Gastroesophageal sphincter (tissue), 4 donors: Measurements from ENCODE around the gene CCL13. TPM values are rescaled to one million over a fixed set of nuclear protein-coding genes. Genes with fewer than 3 reads are reported as not detected.

Experiments
- ATAC-seq: fragments of 150-250 bp; one replicate; pipeline ENCODE4 v1.9.1; 2016; ENCODE audit warnings: mild to moderate bottlenecking, moderate library complexity
- H3K27ac ChIP-seq, 4 donors: fragments of 200-600 bp; sonication (generic) in 3 of 4; 1 replicate in 3 of 4; 2 replicates in 1 of 4; pipeline ENCODE4 v1.5.1; 2016 to 2019
- H3K27me3 ChIP-seq: fragments of 200-600 bp; sonication (generic); one replicate; pipeline ENCODE4 v1.5.1; 2019
- H3K36me3 ChIP-seq, 2 donors: fragments of 200-600 bp; sonication (generic); one replicate each; pipeline ENCODE4 v1.5.1; 2019; ENCODE audit warnings: control low read depth in 1 of 2
- H3K4me1 ChIP-seq, 3 donors: fragments of 200-600 bp; sonication (generic); 1 replicate in 2 of 3; 2 replicates in 1 of 3; pipeline ENCODE4 v1.5.1; 2016 to 2019; ENCODE audit warnings: control low read depth in 2 of 3
- H3K4me3 ChIP-seq, 2 donors: fragments of 200-600 bp; sonication (generic); one replicate each; pipeline ENCODE4 v1.5.1; 2019; ENCODE audit warnings: mild to moderate bottlenecking in 1 of 2, moderate library complexity in 1 of 2
- H3K9me3 ChIP-seq, 3 donors: fragments of 200-600 bp; sonication (generic); one replicate each; pipeline ENCODE4 v1.5.1; 2017 to 2019; ENCODE audit warnings: control low read depth in 2 of 3
- CTCF ChIP-seq, 4 experiments: fragments of 200-600 bp in 2 of 4; fragments of 450-650 bp in 2 of 4; sonication (generic) in 1 of 4; IDR thresholded peaks; one replicate each; pipeline ENCODE4 v1.5.1; 2017 to 2019; ENCODE audit warnings: antibody characterized with exemption in 4 of 4, mild to moderate bottlenecking in 2 of 4, moderate library complexity in 2 of 4
- EP300 ChIP-seq: sonication (generic); formaldehyde crosslinking; IDR thresholded peaks from one replicate; pipeline ENCODE4 v1.6.1; 2017; ENCODE audit warnings: antibody characterized with exemption, mild to moderate bottlenecking
- POLR2A ChIP-seq, 2 donors: fragments of 450-650 bp; IDR thresholded peaks; one replicate each; pipeline ENCODE4 v1.6.1; 2017; ENCODE audit warnings: antibody characterized with exemption in 2 of 2, mild to moderate bottlenecking in 2 of 2, moderate library complexity in 1 of 2
- POLR2AphosphoS5 ChIP-seq: sonication (generic); formaldehyde crosslinking; IDR thresholded peaks from one replicate; pipeline ENCODE4 v1.6.1; 2017; ENCODE audit warnings: antibody characterized with exemption
- WGBS, 2 donors: methylation state at CpG; one replicate each; pipeline ENCODE4 v1.1.5; 2018; ENCODE audit warnings: low coverage in 1 of 2; 5-methylcytosine and 5-hydroxymethylcytosine counted together
- total RNA-seq, 4 donors: library from RNA; depleted of rRNA; stranded (reverse); fragments of >200 nt; gene quantifications; one replicate each; pipeline ENCODE4 v1.1.0, GENCODE V29; 2016

The CCL13 gene
- total RNA-seq, 4 donors from 2014 or later = 1.7 to 4.3 (median 2.3) TPM; not detected in 1

GRCh38 chr17:34351096-34351495, 5.2 kb upstream of the CCL13 start:
- no peak for TF ChIP-seq POLR2A (IDR thresholded peaks at IDR 0.05)
- no peak for TF ChIP-seq CTCF (IDR thresholded peaks at IDR 0.05)
- no peak for TF ChIP-seq EP300
- no peak for TF ChIP-seq POLR2AphosphoS5
- 67 to 78% methylated on average over 1 of the region's 1 CpG for WGBS, 2 donors
- Histone ChIP-seq H3K4me1 (no peaks in the 10 kb centered on the region), H3K27me3 (no peaks in the 10 kb centered on the region), H3K4me3 (no peak overlapping the region), H3K36me3 (no peaks in the 10 kb centered on the region), H3K9me3 (peaks cover 0 to 17% (median 0%) of the 10 kb centered on the region in 3 donors), H3K27ac (no peak overlapping the region)
- no peak for ATAC-seq

- H3K27ac ChIP-seq = no peak overlapping the region
- H3K36me3 ChIP-seq = no peaks in the 10 kb centered on the region
- ATAC-seq = no peak
- H3K9me3 ChIP-seq = peaks cover 0 to 17% (median 0%) of the 10 kb centered on the region in 3 donors
- TF ChIP-seq EP300 = no peak
- no peak for TF ChIP-seq CTCF (IDR thresholded peaks at IDR 0.05)
- no peak for TF ChIP-seq POLR2AphosphoS5
- TF ChIP-seq POLR2A (IDR thresholded peaks at IDR 0.05) = no peak
- no peak overlapping the region for H3K4me3 ChIP-seq
- H3K27me3 ChIP-seq = no peaks in the 10 kb centered on the region
- H3K4me1 ChIP-seq = no peaks in the 10 kb centered on the region
Observed at GRCh38 chr17:34352191-34352590, 4.1 kb upstream of the CCL13 start.

- TF ChIP-seq POLR2AphosphoS5 (no peak), POLR2A (IDR thresholded peaks at IDR 0.05) (no peak)
- Histone ChIP-seq H3K9me3 (peaks cover 0 to 17% (median 0%) of the 10 kb centered on the region in 3 donors), H3K36me3 (no peaks in the 10 kb centered on the region), H3K27ac (no peak overlapping the region), H3K27me3 (no peaks in the 10 kb centered on the region), H3K4me3 (no peak overlapping the region), H3K4me1 (no peaks in the 10 kb centered on the region)
- no peak for ATAC-seq
Observed at GRCh38 chr17:34354637-34355036, 1.6 kb upstream of the CCL13 start.

GRCh38 chr17:34357398-34357797, 1.1 kb downstream of the CCL13 start:
- H3K27me3 ChIP-seq = peaks cover 6% of the 10 kb centered on the region
- 78 to 100% methylated on average over 1 of the region's 2 CpGs for WGBS, 2 donors
- no peak for ATAC-seq
- no peaks in the 10 kb centered on the region for H3K36me3 ChIP-seq
- TF ChIP-seq EP300 = no peak
- no peak for TF ChIP-seq POLR2AphosphoS5
- no peak for TF ChIP-seq POLR2A (IDR thresholded peaks at IDR 0.05)
- no peak for TF ChIP-seq CTCF (IDR thresholded peaks at IDR 0.05)
- H3K4me3 ChIP-seq = no peak overlapping the region
- peaks cover 0 to 17% (median 0%) of the 10 kb centered on the region in 3 donors for H3K9me3 ChIP-seq
- H3K4me1 ChIP-seq = no peaks in the 10 kb centered on the region
- no peak overlapping the region for H3K27ac ChIP-seq

GRCh38 chr17:34358631-34359030, 2.4 kb downstream of the CCL13 start:
- TF ChIP-seq POLR2AphosphoS5 = no peak
- TF ChIP-seq POLR2A (IDR thresholded peaks at IDR 0.05) = no peak
- TF ChIP-seq EP300 = no peak
- TF ChIP-seq CTCF (IDR thresholded peaks at IDR 0.05) = no peak
- no peaks in the 10 kb centered on the region for H3K4me1 ChIP-seq
- ATAC-seq = no peak

More at GRCh38 chr17:34358631-34359030, 2.4 kb downstream of the CCL13 start:
- 93 to 100% methylated on average over 3 of the region's 3 CpGs for whole genome bisulfite sequencing, 2 donors
- Histone ChIP-seq H3K4me3 (no peak overlapping the region), H3K27ac (no peak overlapping the region), H3K27me3 (peaks cover 16% of the 10 kb centered on the region), H3K9me3 (peaks cover 0 to 8% (median 0%) of the 10 kb centered on the region in 3 donors), H3K36me3 (no peaks in the 10 kb centered on the region)
